ENCODE measurements around the gene AICDA. TPM values are rescaled to one million over a fixed set of nuclear protein-coding genes. Genes with fewer than 3 reads are reported as not detected.
A peak's percentile ranks its signal among the peaks of the same experiment; 100 is the strongest.
"Not testable (repeated sequence)": the region's sequence is repeated elsewhere in the genome, so short reads cannot be mapped to it uniquely, and the experiment has no call there.

Gene AICDA
- total and polyA plus RNA-seq, 12 donors: not detected

- no peaks in the 10 kb centered on the region for H3K9me3 ChIP-seq (replicated peaks in 1 of 3)
- 68 to 78% (median 70%) methylated on average over 9 of the region's 9 CpGs for WGBS, 4 donors
- TF ChIP-seq POLR2A (IDR thresholded peaks at IDR 0.05) (no peak), CTCF (IDR thresholded peaks at IDR 0.05) (no peak)
Measured at GRCh38 chr12:8581098-8581784, 31.4 kb downstream of the AICDA start.

GRCh38 chr12:8577879-8578278, 34.8 kb downstream of the AICDA start:
- no peak for DNase-seq
- H3K36me3 ChIP-seq (replicated peaks in 1 of 2): no peaks in the 10 kb centered on the region
- H3K9me3 ChIP-seq (replicated peaks in 1 of 3): no peaks in the 10 kb centered on the region
- no peaks in the 10 kb centered on the region for H3K4me1 ChIP-seq (replicated peaks in 1 of 2)
- no peak overlapping the region for H3K27ac ChIP-seq
- no peaks in the 10 kb centered on the region for H3K27me3 ChIP-seq
- intact Hi-C loops (cut with DNase I): no loop called here
- no peak for TF ChIP-seq POLR2A (IDR thresholded peaks at IDR 0.05)
- TF ChIP-seq CTCF (IDR thresholded peaks at IDR 0.05): no peak
- 69 to 78% (median 75%) methylated on average over 3 of the region's 3 CpGs for WGBS, 4 donors
- no peak overlapping the region for H3K4me3 ChIP-seq

More at GRCh38 chr12:8581098-8581784, 31.4 kb downstream of the AICDA start:
- Histone ChIP-seq H3K4me1 (replicated peaks in 1 of 2) (no peaks in the 10 kb centered on the region), H3K27me3 (no peaks in the 10 kb centered on the region), H3K27ac (no peak overlapping the region), H3K4me3 (no peak overlapping the region), H3K36me3 (replicated peaks in 1 of 2) (no peaks in the 10 kb centered on the region)
- DNase-seq: no peak
- intact Hi-C loops (cut with DNase I): no loop called here

- WGBS, 4 donors: 35 to 51% (median 42%) methylated on average over 1 to 2 of the region's 2 CpGs
- H3K4me3 ChIP-seq: no peak overlapping the region
- H3K27ac ChIP-seq: no peak overlapping the region
- H3K9me3 ChIP-seq (replicated peaks in 1 of 3): no peaks in the 10 kb centered on the region
- H3K4me1 ChIP-seq (replicated peaks in 1 of 2): no peaks in the 10 kb centered on the region
- no peaks in the 10 kb centered on the region for H3K27me3 ChIP-seq
- intact Hi-C loops (cut with DNase I): no loop called here
- no peak for TF ChIP-seq POLR2A (IDR thresholded peaks at IDR 0.05)
- TF ChIP-seq CTCF (IDR thresholded peaks at IDR 0.05): no peak
- DNase-seq: peak in 1 of 7 donors; percentile 2
- no peaks in the 10 kb centered on the region for H3K36me3 ChIP-seq (replicated peaks in 1 of 2)
Measured at GRCh38 chr12:8572507-8572906, 40.2 kb downstream of the AICDA start.

- TF ChIP-seq CTCF (IDR thresholded peaks at IDR 0.05) (no peak), POLR2A (IDR thresholded peaks at IDR 0.05) (no peak)
- H3K36me3 ChIP-seq (replicated peaks in 1 of 2): no peaks in the 10 kb centered on the region
- H3K27ac ChIP-seq: no peak overlapping the region
- no peaks in the 10 kb centered on the region for H3K4me1 ChIP-seq (replicated peaks in 1 of 2)
- no peak for DNase-seq
- no peaks in the 10 kb centered on the region for H3K9me3 ChIP-seq (replicated peaks in 1 of 3)
- no peak overlapping the region for H3K4me3 ChIP-seq
- H3K27me3 ChIP-seq: no peaks in the 10 kb centered on the region
- intact Hi-C loops (cut with DNase I): no loop called here
Measured at GRCh38 chr12:8566525-8566924, 46.1 kb downstream of the AICDA start.

- H3K4me1 ChIP-seq (replicated peaks in 1 of 2); DNase-seq; H3K36me3 ChIP-seq (replicated peaks in 1 of 2); H3K9me3 ChIP-seq (replicated peaks in 1 of 3); H3K4me3 ChIP-seq; H3K27me3 ChIP-seq; H3K27ac ChIP-seq; intact Hi-C loops (cut with DNase I): not testable (repeated sequence)
- WGBS, 4 donors: 56 to 70% (median 59%) methylated on average over 2 of the region's 2 CpGs
Measured at GRCh38 chr12:8566052-8566451, 46.6 kb downstream of the AICDA start.
